ENCODE measurements around the gene GULP1. TPM values are rescaled to one million over a fixed set of nuclear protein-coding genes. Genes with fewer than 3 reads are reported as not detected.
"Not testable (repeated sequence)": the region's sequence is repeated elsewhere in the genome, so short reads cannot be mapped to it uniquely, and the experiment has no call there.

GULP1 gene
- total RNA-seq, 1 donor from 2014 or later, result 19.9 TPM

DNA sequence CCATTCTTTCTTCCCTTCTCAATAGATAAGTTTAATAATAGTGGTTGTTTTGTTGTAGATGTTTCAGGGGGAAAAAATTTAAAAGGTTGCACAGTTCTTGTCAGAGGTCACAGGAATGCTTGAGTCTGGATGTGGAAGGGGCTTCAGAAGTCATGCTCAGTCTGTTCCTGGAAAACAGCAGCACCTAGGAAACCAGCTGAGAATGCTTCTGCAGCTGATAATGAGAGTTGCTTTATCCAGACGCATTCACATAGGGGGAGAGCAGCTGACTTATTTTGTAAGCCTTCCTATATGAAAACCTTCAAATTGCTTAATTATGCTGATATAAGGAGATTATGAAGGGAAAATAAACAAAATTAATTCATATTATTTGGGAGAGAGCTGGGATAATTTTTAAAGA lies 235.5 kb downstream of the GULP1 start:
- DNase-seq (ENCODE audit: low spot score), result no peak

DNA sequence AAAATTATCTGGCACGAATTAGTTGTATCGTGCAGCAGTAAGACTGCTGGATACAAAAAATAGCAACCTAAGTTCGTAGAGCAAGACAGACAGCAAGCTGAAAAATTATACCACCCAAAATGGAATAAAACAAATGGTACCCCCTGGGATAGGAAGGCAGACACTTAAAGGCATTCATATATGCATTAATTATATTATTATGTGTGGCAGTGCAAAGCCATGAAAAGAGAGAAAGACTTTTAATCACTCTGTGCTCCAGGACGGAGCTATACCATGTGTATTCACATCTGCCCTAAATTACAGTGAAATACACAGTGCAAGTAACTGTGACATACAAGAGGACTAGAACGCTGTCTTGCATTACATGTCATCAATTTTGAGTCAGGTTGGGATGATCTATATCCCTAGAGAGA lies 235.9 kb downstream of the GULP1 start:
- no peak for DNase-seq (ENCODE audit: low spot score)

DNA sequence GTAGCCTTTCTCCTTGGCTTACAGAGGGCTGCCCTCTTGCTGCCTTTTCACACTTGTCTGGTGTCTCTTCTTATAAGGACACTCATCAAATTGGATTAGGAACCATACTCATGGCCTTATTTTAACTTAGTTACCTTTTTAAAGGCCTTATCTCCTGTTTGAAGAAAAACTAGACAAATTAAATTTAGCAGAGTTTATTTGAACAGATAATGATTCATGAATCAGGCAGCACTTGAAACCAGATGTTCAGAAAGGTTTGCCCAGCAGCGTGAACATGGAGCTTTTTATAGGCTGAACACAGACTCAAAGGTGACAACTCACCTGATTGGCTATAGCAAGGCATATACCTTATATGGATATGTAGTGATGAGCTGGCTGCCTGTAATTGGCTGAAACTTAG lies 238.0 kb downstream of the GULP1 start:
- DNase-seq (ENCODE audit: low spot score), result no peak

DNA sequence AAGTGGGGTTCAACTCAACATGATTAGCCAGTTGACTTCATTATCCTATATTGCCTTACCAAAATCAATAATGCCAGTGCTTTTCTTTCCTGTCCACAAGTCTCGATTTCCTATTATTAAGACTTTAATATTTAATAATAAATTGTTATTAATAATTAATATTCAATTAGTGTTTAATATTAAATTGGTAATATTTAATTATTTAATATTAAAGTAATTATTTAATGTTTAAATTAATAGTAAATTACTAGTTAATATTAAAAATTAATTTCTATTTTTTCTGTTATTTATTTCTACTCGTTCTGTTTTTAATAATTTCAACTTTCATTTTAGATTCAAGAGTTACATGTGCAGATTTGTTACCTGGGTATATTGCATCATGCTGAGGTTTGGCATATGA lies 243.2 kb downstream of the GULP1 start:
- DNase-seq (ENCODE audit: low spot score), result no peak

DNA sequence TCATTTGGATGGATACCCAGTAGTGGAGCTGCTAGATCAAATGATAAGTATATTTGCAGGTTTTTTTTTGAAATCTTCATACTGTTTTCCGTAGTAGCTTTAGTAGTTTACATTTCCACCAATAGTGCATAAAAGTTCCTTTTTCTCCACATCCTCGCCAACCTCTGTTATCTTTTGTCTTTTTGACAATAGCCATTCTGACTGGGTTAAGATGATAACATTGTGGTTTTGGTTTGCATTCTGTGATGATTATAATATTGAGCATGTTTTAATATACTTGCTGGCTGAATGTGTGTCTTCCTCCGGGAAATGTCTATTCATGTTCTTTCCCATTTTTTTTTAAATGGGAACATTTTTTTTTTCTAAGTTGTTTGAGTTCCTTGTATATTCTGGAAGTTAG lies 260.0 kb downstream of the GULP1 start:
- no peak for DNase-seq (ENCODE audit: low spot score)

DNA sequence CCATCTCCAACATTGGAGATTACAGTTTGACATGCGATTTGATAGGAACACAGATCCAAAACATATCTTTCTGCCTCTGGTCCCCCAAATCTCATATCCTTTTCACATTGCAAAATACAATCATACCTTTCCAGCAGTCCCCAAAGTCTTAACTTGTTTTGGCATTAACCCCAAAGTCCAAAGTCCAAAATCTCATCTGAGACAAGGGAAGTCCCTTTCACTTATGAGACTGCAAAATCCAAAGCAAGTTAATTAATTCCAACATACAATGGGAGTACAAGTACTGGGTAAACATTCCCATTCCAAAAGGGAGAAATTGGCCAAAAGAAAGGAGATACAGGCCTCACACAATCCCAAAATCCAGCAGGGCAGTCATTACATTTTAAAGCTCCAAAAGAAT lies 265.4 kb downstream of the GULP1 start:
- DNase-seq (ENCODE audit: low spot score), result no peak

DNA sequence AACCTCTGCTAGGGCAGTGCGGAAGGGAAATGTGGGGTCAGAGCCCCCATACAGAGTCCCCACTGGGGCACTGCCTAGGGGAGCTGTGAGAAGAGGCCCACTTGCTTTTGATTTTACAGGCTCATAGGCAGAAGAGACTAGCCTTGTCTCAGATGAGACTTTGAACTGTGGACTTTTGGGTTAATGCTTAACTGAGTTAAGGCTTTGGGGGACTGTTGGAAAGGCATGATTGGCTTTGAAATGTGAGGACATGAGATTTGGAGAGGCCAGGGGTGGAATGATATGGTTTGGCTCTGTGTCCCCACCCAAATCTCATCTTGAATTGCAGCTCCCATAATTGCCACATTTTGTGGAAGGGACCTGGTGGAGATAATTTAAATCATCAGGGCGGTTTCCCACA lies 267.8 kb downstream of the GULP1 start:
- DNase-seq (ENCODE audit: low spot score), result not testable (repeated sequence)

DNA sequence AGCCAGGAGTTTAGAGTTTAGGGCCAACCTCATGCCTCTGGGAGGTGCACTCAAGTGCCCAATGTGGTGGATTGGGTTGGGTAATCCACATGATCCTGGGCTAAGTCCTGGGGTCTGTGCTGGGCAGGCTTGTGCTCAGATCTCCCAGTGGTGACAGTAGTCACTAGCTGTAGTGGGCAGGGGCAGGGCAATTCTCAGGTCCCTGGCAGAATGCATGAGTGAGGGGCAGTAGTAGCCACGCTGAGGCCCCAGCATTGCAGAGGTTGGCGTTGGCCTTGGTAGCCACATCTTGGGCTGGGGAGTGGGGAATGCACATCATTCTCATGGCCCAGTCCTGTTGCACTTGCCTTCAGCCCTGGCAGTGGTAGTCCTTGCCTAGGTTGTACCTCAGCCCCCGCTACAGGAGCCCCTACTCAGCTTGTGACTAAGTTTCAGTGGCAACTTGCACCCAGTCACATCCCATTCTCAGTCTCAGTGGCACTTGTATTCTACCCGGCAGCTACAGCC lies 269.9 kb downstream of the GULP1 start:
- DNase-seq (ENCODE audit: low spot score), result no peak

DNA sequence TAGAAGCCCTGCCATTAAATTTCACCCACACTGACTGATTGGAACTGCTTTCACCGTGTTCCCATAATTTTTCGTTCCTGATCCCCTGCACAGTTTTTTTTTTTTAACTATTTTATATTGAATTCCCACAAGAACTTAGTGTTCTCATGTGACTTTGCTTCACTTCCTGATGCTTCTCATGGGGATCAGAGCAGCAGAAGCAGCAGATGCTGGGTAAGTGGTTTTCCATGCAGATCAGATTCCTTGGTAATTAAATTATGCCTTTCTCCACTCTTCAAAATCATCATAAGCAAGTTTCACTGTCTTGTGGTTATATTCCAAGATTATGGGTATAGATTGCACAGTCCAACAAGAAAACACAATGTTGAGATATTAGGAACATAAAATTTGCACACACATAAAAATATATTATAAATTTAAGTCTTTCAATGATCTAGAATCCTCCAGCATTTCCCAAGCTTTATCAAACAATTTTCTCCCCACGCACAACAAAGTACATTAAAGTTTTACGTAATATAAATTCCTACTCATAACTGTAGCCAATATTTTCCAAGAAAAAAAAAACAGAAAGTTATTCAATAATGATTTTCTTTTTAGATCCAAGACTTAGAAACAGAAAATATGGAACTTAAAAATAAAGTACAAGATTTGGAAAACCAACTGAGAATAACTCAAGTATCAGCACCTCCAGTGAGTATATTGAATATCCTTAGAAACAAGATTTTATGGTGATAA lies 277.9 kb downstream of the GULP1 start:
- no peak for DNase-seq (ENCODE audit: low spot score)

DNA sequence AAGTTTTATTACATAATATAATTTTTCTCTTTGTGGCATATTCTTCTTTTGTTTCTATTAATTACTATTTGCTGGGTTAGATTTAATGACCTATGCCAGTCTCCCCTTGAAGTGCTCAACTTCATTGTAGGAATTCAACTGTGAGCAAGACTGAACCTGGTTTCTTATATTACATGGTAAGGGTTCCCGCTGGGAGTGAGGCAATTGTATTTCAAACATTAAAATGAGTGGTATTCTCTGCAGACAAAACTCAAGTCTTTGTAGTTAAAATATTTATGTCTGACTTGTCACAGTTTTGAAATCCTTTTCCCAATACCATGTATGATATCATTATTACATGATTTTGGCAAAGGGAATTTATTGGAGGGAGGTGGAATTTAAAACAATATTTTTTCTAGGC lies 278.7 kb downstream of the GULP1 start:
- no peak for DNase-seq (ENCODE audit: low spot score)

DNA sequence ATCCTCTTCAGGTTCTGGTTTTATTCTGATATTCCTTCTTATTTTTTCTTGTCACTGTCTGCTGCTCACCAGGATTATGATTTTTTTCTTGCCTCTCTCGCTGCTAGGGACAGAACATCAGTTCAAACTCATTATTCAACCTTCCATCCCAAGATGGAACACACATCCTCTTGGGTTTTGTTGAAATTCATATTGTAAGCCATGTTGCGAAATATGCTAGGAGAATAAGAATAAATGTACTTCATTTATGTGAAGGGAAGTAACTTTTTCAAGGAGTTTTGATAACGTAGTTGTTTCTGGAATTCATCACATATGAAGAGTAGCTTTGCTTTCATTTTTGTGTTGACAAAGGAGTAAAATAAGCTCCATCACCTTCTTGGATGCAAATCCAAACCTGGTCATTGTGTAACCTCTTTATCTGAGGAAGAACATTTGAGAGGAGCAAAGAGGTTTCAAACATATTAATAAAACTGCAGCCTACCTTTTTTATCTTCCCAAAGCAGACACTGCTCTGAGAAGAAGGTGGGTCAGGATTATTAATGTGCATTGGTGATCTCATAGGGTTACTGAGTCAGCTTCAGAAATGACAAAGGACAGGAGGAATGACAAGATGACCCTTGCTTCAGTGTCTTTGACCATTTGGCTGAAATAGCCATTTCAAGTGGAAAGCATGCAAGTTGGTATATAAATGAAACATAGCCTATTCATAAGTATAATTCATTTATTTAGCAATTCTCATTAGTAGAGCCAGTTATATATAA lies 280.0 kb downstream of the GULP1 start:
- no peak for DNase-seq (ENCODE audit: low spot score)

DNA sequence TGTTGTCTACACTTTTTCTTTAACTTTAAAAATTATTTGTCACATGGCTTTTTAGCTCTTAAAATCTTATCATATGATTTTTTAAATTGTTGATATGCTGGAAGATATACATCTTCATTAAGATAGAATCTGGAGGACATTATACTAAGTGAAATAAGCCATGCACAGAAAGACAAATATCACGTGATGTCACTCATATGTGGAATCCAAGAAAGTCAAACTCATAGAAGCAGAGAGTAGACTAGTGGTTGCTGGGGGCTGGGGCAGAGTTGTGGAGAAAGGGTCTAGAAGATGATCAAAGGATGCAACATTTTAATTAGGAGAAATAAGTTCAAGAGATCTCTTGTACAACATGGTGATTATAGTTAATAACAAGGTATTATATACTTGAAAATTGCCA lies 280.9 kb downstream of the GULP1 start:
- DNase-seq (ENCODE audit: low spot score), result no peak

DNA sequence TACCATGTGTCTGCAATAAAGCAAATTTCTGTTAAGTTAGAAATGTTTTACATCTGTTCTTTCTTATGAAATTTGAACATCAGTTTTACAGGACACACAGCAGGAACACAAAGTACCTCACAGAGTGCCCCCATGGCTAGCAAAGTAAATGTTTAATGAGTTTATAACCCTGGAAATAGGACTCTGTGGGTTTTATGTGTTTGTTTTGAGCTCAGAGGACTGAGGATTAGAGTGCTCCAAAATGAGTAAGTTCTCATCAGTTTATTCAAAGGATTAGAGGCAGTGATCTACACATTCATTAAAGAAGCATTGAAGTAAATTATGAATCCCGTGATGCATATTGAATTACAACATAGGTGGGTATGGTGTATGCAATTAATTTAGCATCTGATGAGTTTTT lies 281.8 kb downstream of the GULP1 start:
- no peak for DNase-seq (ENCODE audit: low spot score)

DNA sequence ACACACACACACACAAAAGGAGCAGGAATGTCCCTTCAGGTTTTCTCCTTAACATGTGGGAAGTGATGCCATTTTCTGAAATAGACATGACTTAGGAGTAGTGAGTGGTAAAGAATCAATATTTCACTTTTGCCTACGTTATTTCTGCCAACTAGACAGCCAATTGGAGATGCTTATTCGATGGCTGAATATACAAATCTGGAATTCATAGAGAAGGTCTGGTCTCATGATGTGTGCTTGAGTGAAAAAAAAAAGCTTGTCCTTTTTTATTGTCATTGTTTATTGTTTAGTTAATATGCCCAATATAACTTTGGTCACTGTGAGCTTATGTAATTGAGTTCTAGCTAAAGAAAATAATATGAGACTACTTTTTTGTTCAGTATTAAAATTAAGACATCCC lies 284.3 kb downstream of the GULP1 start:
- DNase-seq (ENCODE audit: low spot score), result no peak

DNA sequence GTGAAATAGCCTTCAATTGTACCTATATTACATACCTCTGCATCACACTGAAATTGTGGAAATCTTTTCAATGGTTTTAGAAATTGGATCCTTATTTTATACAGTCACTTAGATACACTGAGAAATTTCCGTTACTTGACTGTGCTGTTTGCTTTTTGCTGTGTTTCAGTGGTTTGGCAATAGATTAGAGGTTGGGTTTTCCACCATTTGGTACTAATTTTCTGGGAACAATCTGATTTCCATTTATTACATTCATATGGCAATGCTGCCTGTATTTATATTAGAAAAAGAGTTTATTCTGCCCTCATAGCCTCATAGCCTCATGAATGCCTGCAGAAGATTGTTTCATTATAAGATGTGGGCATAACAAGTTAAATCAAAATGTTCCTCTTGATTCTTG lies 285.0 kb downstream of the GULP1 start:
- no peak for DNase-seq (ENCODE audit: low spot score)

DNA sequence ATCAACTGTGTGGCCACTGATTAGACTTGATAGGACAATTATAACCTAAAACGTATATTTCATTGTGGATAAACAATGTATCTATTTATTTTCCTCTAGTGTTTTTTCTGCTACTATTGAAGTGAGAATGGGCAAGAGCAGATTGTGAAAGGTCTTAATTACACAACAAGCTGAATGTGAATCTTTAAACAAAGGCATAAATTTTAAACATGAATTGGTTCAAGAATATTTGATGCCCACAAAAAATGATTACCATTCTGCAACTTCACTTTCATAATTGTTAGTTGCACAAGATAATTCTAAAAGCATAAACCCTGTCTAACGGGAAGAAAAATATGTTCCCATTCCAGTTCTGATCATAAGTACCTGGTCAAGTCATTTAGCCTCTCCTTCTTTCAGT lies 285.6 kb downstream of the GULP1 start:
- DNase-seq (ENCODE audit: low spot score), result no peak

DNA sequence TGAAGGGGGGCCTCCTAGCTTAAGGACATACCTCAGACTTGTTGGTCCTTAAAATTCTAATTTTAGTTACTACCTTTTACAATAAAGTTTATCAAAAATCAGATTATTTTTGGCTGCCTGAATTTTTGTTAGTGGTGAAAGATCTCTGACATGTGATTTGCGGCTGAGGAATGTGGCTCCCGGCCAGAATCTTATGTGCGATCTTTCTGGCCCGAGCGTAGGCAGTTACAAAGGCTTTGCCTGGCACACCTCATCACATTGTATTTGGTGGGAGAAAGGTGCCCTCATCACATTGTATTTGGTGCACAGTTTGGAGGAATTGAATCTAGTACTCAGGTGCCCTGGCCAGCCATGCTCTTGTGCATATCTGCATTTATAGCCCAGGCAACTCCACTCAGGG lies 289.1 kb downstream of the GULP1 start:
- no peak for DNase-seq (ENCODE audit: low spot score)

DNA sequence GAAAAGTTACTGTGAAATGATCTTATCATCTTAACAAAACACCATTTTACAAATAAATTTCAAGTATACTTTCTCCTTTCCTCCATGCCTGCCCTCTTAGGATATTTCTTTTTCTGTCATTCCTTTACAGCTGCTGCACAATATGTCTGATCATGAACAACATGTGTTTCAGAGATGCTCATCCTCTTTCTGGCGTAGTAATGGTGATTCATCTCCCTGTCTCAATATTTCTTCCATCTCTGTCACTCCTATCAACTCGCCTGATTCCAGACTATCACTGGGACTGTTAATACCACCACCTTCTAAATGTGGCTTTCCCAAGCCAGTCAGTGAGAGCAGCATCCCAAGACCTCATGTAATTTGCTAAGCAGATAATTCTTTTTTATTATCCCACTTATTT lies 290.5 kb downstream of the GULP1 start:
- no peak for DNase-seq (ENCODE audit: low spot score)

DNA sequence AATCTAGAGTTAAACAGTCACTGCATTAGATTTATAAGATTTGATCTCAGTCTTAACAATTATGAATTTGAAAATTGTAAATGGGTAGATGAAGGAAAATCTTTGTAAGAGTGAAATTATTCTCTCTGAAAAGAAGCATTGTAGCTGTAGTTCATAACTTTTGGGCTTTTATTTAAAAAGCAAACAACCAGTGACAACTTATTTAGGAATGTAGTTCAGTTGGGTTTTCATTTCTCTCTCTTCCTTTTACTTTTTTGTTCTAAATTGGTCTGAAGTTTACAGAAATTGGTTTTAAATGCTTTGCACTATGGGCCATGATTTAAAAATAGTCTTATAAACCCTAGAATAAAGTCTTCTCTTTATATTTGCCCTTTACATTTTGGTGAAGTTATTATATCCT lies 296.6 kb downstream of the GULP1 start:
- DNase-seq (ENCODE audit: low spot score), result no peak

DNA sequence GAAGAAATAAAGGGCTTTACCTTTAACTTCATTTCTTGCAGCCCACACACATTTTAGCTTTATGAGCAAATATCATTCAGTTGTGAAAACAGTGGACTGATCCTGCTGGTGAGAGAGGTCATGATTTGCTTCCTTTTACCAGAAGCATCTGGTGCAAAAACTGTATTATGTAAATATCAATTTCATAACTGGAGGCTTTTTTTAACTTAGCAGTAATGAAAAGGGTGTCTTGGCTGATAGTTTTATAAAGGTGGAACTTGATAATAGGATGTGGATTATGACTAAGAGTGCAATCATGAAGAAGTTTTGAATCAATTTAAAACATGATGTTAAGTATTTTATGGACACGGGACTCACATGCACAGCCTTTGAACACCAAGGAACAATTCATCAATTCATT lies 304.4 kb downstream of the GULP1 start:
- DNase-seq (ENCODE audit: low spot score), result no peak

DNA sequence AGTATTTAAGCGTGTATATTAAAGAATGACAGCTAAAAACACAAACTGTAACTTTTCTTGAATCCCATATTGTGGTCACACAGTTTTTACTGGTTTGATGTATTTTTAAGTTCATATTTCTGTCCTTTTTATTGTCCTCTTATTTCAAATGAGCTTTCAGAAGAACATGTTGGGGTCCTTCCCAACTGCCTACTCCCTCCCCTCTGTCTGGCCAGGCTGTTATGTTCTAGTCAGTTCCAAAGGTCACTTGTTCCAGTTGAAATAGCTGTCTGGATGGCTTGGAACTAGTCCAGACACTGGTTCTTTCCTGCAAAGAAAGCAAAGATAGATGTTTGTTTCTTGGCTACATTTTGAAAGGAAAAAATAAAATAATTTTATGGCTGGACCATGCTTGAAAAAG lies 306.9 kb downstream of the GULP1 start:
- no peak for DNase-seq (ENCODE audit: low spot score)

DNA sequence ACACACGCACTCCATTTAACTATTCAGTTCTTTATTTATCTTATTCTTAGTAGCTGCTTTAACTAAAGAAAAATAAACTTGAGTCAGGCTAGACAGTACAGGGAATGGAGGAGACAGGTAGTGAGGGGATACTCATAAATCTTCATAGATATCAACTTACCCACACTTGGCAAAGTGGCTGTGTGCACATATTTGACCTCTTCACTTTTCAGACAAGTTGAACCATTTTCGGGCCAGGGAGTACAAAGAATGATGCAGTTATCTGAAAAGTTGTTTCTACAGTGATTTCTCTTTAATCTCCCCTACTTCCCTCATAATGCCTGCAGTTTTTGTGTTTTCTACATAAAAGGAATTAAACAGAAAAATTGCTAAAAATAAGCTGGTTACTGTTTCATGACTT lies 307.5 kb downstream of the GULP1 start:
- DNase-seq (ENCODE audit: low spot score), result no peak

DNA sequence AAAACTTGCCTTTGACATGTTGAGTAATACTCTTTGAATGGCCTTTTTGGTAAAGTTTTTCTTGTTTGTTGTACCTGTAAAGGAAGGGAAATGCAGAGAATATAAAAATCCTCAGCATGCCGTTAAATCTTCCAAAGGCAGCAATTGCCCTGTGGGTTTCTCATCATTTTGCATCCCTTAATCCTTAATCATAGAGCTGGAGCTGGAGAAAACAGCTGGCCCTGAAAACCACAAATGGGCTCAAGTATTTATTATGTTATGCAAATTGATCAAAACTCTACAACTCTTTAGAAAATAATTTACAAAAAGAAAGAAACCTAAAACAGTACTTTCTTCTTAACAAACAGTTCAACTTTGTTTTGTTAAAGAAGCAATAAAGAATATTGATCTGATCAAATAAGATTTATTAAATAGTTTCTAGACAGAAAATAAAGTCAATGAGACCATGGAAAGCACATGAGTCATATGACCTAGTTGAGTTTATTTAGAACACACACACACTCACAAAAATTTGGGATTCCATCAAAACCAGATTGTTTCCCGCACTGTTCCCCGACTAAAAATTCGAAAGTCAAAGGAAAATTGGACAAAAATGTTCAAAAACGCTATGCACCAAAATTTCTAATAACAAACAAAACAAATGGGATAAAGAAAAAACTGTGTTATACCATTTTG lies 309.0 kb downstream of the GULP1 start:
- no peak for DNase-seq (ENCODE audit: low spot score)
